HG03575 (cell line): Measurements from ENCODE around the gene COMTD1.

Experiments
- ATAC-seq: cut with Tn5 transposase; IDR thresholded peaks from one replicate; pipeline ENCODE4 v1.9.1; 2021; ENCODE audit not compliant: unreplicated experiment, insufficient number of reproducible peaks, low FRiP score; ENCODE audit errors: extremely low read depth

COMTD1 gene

DNA sequence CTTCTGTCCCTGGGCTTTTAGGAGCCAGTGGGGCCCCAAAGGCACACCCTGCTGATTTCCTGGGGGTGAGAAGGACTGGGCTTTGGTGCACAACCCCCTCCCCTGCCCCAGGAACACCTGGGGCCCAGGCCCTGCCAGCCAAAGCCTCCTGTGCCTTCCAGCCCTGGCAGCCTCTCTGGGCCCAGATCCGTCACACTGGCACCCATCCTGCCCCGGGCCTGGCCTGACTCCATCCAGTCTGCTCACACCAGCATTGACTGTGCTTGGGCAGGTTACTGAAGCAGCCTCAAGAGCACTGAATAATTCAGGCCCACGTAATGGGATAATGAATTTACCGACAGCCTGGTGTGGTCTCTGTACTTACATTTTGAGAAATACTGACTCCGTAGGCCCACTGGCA is 12.0 kb upstream of the COMTD1 start:
- no peak for ATAC-seq

DNA sequence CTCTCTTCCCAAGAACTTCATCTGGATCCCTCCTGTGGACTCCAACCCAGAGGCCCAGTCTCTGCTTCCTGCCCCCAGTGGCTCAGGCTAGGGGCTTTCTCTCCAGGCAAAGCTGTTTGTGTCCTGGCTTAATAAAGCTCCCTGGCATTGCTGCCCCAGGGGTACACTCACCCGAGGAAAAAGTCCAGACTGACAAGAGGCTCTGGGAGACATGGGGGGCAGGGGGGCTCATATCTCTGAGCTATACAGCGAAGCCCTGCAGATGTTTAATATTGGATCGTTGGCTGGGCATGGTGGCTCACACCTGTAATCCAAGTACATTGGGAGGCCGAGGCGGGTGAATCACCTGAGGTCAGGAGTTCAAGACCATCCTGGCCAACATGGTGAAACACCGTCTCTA is 10.7 kb upstream of the COMTD1 start:
- no peak for ATAC-seq

DNA sequence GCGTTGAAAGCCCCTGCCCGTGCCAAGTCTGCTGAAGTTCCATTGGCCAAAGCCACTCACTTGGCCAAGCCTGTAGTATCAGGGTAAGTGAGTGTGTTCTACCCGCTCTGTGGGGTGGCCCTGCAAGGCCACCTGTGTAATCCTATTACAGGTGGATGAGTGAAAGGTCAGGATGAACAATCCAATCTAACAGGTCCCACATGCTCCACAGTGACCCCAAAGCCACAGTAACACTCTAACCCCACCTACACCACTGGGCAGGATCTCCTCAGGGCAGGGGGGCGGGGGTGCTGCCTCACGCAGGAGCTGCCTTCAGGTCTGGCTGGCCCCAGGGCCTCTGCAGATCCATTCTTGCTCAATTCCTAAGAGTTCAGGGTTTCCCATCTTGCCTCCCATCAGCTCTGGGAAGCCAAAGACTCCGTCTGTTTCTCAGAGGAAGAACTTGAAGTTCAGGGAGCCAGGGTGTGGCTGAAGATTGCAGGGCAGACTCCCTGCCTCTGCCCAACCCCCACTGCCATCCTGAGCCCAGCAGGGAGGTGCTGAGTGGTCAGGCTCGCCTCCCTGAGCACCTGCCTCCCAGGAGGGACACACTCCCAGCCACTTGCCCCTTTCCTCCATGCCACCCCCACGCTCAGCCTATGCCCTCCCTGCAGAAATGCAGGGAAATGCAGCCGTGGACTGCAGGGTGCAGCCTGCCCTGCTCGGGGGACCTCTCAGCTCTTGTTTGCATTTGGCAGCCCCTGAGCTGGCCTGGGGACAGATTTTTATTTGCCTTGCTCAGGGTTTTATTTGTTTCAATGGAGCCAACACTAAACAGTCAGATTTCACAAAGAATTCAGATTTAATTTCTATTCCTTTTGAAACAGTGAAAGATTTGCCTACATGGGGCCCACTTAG is 9.8 kb upstream of the COMTD1 start:
- no peak for ATAC-seq

DNA sequence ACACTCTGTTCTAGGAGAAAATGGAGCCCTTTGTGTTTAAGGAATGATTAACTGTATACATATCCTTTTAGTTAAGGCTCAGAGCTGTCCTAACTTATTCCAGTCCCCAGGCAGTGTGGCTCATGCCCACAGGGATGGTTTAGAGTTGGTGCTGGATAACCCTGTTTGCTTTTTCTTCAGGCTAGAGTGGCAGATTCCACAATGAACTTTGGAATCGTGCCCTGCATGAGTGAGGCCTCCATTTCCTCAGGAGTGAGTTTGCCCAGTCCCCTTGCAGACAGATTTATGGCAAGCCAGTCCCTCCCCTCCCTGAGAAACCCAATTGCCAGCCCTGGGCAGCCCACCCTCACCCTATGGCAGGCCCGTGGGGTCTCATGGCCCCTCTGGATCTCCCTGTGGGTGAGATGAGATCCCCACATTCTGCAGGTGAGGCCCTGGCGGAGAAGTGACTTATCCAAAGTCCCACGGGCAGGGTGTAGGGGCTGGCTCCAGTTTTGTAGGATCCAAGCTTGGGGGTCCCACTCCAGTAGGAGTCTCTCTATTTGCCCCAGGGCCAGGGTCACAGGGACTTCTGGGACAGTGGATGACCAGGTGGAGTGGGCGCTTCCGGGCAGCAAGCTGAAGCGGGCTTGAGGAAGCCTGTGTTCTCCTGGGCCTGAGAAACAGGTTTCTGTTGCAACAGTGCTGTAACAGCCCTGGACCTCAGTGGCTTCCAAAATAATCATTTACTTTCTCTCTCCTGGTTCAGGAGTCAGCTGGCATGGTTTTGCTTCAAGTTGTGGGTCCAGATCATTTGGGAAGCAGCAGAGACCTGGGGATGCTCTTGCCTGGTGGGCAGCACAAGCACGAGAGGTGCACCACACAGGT is 9.0 kb upstream of the COMTD1 start:
- ATAC-seq: no peak

DNA sequence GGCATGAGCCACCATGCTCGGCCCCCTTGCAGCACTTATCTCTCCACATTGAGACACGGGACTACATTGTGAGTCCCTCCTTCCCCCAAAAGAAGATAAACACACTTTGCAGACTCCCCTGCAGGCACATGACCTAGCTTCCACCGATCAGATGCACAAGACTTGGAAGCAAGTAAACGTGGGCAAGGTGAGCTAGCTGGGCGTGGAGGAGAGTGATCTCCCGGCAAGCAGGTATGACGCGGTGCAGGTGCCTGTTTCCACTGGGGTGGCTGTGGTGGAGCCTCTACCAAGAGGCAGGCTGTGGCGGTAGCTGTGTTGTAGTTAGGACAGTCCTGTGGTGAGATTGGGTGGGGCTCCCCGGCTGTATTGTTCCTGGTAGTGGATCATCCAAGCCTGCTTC is 7.7 kb upstream of the COMTD1 start:
- no peak for ATAC-seq

DNA sequence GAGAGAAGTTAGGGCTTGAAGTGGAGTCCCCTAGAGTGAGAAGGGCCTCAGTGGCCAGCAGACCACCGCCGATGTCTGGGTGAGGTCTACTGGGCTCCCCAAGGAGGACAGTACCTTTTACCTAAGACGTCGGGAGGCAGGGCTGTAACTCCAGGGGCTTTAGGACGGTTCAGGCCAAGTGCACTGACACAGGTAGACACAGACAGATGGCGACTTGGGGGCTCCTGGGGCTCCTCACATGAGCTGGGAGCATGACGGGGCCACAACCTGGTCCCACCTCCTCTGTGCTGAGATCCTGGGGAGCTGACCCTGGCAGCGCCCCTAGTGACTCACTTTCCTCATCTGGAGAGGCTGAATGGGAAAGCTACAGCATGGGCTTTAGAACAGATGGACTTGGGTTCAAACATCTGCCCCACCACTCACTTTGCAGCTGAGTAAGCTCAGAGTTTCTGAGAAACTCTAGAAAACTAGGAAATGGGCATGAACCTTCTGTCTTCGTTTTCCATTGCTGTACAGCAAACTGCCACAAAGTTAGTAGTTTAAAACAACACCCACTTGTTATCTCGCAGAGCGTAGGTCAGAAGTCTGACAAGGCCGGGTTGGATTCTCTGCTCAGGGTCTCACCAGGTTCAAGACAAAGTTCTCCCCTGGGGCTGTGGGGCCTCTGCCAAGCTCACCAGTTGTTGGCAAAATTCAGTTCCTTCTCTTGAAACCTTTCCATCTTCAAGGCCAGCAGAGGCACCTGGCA is 4.7 kb upstream of the COMTD1 start:
- no peak for ATAC-seq

DNA sequence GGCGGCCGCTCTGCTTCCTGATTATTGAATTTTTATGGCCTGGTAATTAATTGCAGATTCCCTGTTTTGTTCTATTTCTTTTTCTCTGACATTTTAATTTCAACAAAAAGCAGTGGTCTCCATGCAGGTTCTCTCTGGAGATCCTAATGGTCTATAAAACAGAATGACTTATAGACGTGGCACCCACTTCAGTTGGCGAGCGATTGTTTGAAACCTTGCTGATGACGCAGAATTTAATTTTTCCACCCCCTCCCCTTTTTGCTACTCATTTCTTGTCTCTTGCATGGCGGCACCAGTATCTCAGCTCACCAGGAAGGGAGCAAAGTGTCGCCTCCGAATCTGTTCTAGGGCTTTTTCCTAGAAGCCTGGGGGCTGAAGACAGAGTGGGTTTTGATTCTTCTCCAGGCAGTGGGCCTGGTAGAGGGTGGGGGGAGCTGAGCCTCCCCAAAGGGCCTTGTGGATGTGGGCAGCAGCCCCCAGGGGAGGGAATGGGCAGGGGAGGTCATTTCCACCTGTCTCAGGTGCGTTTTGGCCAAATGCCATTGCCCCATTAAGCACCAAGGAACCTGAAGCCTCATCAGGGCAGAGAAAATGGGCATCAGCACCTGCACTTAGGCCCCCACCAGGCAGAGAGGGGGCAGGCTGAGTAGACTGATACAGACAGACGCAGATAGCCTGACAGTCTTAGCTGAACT is 3.5 kb upstream of the COMTD1 start:
- no peak for ATAC-seq

DNA sequence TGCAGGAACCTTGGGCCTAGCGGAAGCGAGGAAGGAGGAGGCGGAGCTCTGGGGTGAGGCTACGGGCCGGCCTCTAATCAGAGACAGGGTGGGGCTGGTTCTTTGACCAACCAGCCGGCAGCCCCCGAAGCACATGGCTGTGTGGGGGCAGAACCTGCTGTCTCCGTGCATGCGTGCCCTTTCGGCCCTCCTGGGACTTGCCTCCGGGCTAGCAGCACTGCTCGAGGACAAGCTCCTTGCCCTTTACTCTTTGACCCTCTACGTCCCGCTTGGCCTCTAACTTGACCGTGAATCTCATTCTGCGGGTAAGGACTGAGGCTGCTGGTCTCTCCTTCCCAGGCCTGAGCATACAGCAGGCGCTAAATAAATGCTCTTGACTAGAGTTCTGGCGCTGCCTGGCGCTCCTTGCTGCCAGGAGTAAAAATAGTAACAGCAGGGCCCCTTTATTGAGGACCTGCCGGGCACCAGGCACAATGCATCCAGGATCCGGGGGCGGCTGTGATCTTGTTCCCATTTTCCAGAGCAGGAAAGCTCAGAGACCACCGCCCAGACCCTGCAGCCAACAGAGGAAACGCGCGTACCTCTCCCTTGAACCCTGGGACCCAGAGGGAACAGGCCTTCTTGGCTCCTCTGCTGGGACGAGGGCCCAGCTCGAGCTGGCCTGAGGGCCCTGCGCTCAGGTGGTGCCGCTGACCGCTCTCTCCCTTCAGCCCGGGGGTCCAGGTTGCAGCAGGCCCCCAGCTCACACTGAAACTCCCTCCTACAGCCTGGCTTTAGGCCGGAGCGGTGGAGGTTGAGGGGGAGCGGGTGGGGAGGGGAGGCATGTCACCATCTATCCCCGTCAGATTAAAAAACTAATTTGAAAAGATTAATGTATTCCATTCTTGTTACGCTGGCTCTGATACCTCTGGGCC is 2.7 kb upstream of the COMTD1 start:
- ATAC-seq: no peak

DNA sequence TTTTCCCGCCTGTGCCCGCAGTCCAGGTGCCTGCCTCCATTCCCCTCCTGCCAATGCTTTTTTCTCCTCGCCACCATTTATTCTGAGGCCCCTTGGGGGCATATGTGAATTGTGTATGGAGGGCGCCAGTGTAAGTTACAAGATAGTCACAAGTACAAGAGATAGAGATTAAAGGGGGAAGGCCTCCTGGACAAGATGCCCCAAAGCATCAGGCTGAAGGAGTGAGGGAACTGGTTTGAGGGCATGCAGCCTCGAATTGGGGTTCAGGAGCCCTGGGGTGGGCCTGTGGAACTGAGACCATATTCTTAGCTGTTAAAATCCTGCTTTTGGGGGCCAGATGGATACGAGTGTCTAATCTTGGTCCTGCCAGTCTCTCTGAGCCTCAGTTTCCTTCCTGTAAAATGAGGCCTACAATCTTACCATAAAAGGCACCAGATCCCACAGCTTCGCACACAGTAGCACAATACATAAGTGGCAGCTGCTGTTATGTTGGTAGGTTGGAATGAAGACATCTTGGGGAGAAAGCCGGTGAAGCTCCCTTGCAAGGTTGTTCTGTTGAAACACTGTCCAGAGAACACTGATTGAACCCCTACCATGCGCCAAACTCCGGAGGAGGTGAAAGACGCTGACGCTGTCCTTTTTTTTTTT is 545 bp upstream of the COMTD1 start:
- no peak for ATAC-seq

DNA sequence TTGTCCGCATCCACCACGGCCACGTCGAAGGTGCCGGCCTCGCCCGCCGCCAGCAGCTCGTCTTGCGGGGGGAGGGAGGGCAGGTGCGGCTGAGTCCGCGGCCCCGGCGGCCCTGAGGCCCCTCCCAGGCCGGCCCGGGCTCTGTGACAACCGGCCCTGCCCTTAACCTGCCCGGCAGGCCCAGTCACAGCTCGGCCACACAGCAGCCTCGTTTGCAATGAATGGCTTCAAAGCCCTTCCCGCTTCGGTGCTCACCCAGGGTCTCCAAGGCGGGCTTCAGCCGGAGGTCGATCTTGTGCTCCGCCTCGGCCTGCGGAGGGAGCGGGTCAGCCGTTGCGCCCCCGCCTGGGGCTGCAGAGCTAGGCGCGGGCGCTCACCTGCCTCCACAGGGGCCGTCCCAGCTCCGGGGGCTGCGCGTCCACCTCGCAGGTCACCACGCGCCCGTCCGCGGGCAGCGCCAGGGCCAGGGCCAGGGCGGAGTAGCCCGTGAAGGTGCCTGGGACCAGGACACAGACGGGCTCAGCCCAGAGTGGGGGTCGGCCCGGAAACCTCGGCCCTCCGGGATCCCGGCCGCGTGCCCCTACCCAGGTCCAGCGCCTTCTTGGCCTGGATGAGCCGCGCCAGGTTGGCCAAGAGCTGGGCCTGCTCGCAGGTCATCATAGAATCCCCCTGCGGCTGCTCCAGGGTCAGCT is 928 bp downstream of the COMTD1 start:
- ATAC-seq: no peak

DNA sequence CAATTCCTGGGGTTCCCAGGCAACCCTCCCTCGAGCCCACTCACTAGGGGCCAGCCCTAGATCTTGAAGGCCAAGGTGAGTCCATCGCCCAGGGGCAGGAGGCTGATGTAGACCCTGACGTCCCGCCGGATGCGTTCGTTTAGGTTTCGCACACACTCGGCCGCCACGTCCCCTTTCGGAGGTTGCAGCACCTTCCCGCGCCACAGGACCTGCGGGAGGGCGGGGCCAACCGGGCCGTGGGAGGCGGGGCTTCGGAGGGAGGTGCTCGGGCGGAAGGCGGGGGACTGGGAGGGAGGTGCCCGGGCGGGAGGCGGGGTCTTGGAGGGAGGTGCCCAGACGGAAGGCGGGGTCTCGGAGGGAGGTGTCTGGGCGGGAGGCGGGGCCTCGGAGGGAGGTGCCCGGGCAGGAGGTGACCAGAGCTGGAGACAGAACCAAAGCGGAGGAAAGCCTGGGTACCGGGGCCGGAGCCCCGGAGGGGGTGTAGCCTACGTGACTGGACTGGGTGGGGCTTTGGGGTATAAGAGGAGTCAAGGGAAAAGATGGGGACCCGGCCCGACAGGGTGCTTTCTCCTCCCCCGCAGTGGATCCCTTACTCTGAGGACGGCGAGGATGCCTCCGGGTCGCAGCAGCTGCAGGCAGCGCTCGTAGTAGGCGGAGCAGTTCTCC is 1.6 kb downstream of the COMTD1 start:
- ATAC-seq: no peak

DNA sequence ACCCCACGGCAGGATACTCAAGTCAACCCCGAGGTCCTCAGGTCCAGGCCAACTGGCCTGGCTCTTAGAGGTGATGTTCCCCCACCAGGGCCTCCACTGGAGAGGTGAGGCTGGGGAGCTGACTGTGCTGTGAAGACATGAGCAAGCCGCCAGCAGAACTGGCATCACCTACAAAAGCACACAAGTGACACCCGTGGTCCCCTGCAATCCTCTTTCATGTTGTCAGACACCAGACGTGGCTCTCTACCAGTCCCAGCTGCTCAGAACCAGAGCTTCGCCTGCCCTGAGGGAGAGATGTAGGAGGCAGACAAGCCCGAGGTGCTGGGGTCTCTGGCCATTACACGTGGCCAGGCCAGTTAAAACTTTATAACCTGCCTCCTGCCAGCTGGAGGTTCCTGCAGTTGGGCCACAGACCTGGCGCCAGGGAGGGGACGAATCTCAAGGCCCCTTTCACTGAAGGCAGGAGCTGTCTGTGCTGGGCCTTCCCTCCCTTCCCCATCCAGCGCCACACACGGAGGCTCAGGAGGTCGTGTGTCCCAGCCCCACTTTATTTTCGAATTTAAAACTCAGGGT is 2.2 kb downstream of the COMTD1 start:
- ATAC-seq: no peak

DNA sequence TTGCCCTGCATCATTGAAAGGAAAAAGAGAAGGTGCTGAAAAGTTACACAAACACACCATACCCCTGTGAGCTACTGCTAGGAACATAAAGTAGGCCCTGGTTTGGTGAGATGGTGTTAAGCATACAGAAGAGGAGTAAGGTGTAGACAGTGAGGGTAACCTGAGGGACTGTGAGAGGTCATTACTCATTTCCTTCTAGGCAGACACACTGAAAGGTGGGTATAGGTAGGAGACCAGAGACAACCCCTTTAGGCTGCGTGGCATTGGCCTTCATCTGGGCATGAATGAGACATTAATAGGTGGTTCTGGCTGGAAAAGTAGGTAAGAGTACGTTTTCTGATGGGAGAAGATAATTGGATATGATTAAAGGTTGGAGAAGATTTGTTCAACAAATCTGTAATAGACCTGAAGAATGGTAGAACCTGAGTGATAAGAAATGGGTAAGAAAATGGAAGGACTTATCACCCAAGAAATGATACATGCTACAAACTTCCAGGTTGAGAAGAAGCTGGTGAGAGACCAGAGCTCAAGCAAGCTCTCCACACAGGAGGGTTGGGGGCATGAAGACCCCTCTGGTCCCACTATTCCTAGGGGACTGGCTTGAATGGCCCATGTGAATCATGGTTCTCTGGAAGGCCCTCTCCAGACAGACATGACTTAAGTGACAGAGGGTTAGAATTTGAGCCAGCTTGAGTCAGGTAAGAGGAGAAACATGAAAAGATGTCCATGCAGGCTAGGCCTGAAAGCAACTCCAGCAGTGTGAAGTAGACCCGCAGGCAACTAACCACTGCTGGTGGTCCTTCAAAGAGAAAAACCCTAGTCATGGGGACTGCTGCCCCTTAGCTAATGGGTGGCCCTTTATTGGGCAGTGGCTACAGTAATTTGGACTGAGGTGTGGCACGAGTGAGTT is 3.8 kb downstream of the COMTD1 start:
- no peak for ATAC-seq

DNA sequence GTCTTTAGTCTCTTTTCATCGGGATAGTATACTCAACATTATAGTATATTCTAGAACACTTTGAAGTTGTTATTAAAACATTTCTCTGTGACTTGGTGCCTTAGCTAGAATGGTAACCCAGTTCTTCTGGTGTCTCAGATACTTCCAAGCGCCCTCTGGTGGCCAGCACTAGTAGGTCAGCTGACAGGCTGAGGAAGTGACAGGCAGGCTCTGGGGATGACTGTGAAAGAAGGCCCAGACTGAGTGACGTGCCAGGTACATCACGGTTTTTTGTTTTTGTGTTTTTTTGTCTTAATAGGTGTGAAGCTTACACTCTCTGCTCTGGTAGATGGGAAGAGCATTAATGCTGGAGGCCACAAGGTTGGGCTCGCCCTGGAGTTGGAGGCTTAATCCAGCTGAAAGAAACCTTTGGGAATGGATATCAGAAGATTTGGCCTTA is 5.1 kb downstream of the COMTD1 start:
- peak; percentile 31 for ATAC-seq

DNA sequence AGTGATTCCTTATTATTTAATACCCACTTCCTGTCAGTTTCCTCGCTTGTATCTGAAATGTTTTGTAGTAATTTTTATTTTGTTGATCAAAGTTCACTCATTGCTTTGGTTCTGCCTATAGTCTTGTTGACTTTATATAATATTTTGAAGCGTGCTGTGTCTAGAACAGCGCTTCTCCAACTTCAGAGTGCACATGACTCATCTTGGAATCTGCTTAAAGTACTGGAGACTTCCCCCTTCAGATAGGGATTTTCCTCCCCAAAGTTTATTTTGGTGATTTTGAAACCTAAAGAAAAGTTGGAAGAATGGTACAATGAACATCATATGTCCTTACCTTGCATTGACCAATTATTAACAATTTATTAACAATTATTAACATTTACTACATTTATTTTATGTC is 5.8 kb downstream of the COMTD1 start:
- no peak for ATAC-seq
